Embryonic facial prominence (tissue), 1 donor: ENCODE data around the gene UBE2F.

ENCODE experiments used
- DNase-seq: peaks from one replicate; pipeline ENCODE4 v3.0.0-alpha.2; 2016; ENCODE audit errors: extremely low spot score

The UBE2F gene

GRCh38 chr2:238079874-238080327, 113.1 kb downstream of the UBE2F start:
- no peak for DNase-seq

- DNase-seq, result no peak
These were observed 113.7 kb downstream of the UBE2F start for GRCh38 chr2:238080518-238080917.

DNA sequence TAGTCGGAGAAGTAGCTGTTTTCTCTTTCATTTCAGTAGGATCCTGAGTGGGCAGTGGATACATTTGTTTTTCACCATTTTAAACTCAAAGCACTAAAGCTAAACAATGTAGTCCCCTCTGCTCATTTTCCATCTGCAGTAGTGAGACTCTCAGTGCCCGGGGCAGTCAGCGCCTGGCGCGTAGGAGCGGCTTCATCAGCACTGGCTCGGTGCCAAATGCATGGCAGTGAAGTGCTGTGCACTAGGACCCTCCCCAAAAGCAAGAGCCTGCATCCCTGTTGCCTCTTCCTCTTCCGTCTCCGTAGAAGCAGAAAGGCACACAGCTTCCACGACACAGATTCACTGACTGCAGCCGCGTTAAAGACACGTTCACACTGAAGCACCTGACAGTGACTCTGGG, 114.3 kb downstream of the UBE2F start:
- DNase-seq, result no peak

DNA sequence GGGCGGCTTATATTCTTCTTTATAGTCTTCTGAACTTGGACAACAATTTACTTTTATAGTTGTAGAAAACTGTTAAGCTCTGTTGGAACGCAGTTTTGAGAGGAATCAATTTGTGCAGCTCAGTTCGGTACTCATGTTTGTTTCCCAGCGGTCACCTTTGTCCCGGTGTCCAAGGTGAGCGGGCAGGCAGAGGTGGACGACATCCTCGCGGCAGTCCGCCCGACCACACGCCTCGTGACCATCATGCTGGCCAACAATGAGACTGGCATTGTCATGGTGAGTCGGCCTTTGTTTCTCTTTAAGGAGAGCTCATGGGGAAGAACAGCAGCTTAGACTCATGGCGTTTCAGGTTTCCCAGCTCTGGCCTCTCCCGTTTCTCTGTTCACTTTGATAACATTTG, 114.7 kb downstream of the UBE2F start:
- no peak for DNase-seq

GRCh38 chr2:238082151-238082550, 115.3 kb downstream of the UBE2F start:
- no peak for DNase-seq

- DNase-seq, result no peak
These were observed 116.0 kb downstream of the UBE2F start for GRCh38 chr2:238082827-238083226.

DNA sequence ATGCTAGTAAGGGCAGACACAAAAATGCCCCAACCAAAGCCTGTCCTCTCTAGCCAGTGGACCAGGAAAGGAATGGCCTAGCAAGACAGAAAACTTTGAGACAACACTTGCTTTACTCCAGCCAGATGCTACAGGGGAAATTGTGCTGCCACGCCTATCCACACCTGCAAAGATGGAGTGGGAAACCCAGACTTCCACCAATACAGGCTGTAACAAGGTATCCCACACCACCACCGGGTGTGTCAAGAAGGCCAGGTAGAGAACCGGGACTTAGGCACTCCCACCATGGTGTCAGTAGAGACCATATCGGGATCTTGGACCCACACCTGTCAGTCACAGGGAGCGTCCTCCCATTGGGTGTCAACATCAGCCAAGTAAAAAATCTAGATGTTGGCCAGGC, 117.1 kb downstream of the UBE2F start:
- no peak for DNase-seq

DNA sequence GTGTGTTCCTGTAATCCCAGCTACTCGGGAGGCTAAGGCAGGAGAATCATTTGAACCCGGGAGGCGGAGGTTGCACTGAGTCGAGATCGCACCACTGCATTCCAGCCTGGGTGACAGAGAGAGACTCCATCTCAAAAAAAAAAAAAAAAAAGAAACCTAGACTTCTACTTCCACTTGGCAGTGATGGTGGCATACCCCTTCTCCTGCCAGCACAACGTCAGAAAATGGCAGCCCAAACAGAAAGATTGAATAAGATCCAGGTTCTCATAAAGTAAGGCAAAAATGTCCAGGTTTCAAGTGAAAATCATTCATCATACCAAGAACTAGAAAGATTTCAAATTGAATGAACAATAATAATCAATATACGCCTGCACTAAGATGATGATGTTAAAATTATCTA, 117.9 kb downstream of the UBE2F start:
- DNase-seq, result no peak

DNA sequence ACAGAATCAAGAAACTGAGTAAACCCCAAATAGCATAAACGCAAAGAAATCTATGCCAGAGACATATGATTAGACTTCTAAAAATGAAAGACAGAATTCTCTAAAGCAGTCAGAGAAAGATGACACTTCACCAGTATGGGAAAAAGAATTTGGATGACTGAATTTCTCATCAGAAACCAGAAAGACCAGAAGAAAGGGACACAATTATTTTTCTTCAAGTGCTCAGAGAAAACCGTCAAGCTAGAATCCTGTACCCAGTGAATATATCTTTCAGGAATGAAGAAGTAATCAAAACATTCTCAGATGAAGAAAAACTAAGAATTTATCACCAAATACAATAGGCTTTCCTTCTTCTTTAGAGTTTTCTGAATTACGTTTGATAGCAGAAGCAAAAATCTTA, 119.1 kb downstream of the UBE2F start:
- no peak for DNase-seq

GRCh38 chr2:238087211-238087610, 120.4 kb downstream of the UBE2F start:
- no peak for DNase-seq

DNA sequence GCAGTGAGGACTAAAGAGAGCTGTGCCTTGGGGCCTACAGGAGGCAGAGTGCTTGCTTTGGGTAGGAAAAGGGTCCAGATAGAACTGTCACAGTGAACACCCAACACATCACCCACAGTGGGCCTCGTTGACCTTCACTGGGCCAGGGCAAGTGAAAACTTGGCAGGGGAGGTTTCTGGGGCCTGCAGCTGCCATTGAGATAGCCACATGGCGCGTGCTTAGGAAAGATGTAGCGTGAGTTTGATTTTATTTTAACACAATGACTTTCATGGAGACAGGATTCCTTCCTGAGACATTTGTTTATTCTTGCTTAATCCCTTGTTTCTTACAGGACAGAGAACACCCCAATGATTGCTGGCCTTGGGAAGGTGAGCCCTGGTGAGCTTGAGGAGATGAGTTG, 124.1 kb downstream of the UBE2F start:
- DNase-seq, result no peak

- no peak for DNase-seq
These were observed 124.7 kb downstream of the UBE2F start for GRCh38 chr2:238091436-238092060.
